Uterus (tissue), 4 donors: ENCODE measurements around the gene SLC66A2. TPM values are rescaled to one million over a fixed set of nuclear protein-coding genes. Genes with fewer than 3 reads are reported as not detected.

ENCODE experiments used
- DNase-seq, 2 donors: peaks; one replicate each; pipeline ENCODE4 v3.0.0-alpha.2; 2019 to 2020
- H3K27ac ChIP-seq, 2 donors: fragments of 200-600 bp; sonication (generic); 1 replicate in 1 of 2; 2 replicates in 1 of 2; pipeline ENCODE4 v1.5.1; 2016 to 2018
- H3K27me3 ChIP-seq, 2 donors: fragments of 200-600 bp; sonication (generic); one replicate each; pipeline ENCODE4 v1.5.1; 2018 to 2019; ENCODE audit warnings: control low read depth in 1 of 2
- H3K36me3 ChIP-seq, 2 donors: fragments of 200-600 bp; sonication (generic); one replicate each; pipeline ENCODE4 v1.5.1; 2019; ENCODE audit warnings: control low read depth in 1 of 2
- H3K4me1 ChIP-seq, 2 donors: fragments of 200-600 bp; sonication (generic); one replicate each; pipeline ENCODE4 v1.5.1; 2018 to 2019; ENCODE audit warnings: control low read depth in 1 of 2
- H3K4me3 ChIP-seq, 2 donors: fragments of 200-600 bp; sonication (generic); 1 replicate in 1 of 2; 2 replicates in 1 of 2; pipeline ENCODE4 v1.5.1; 2018 to 2019; ENCODE audit warnings: mild to moderate bottlenecking in 1 of 2
- H3K9me3 ChIP-seq, 2 donors: fragments of 200-600 bp; sonication (generic); one replicate each; pipeline ENCODE4 v1.5.1; 2019; ENCODE audit warnings: control low read depth in 1 of 2
- POLR2A ChIP-seq, 2 donors: fragments of 450-650 bp; IDR thresholded peaks; one replicate each; pipeline ENCODE4 v1.6.1; 2016; ENCODE audit warnings: antibody characterized with exemption in 2 of 2, mild to moderate bottlenecking in 1 of 2, moderate library complexity in 1 of 2
- intact Hi-C: fragments of 100-400 bp; cut with DNase I; formaldehyde crosslinking; loops from one replicate; pipeline ENCODE4 v1.15.1; 2023; ENCODE audit warnings: low total_unique reads
- total RNA-seq, 4 donors: library from RNA; depleted of rRNA in 3 of 4; stranded (reverse); fragments of >200 nt in 3 of 4; gene quantifications; one replicate each; pipeline versions ENCODE4 v1.1.0 to v1.2.4, GENCODE V29; 2014 to 2023
- TF ChIP-seq, protein P1 (sequence below), 4 experiments: fragments of 200-600 bp in 2 of 4; fragments of 450-650 bp in 2 of 4; sonication (generic) in 2 of 4; IDR thresholded peaks; one replicate each; pipeline ENCODE4 v1.5.1; 2016 to 2019; ENCODE audit warnings: antibody characterized with exemption in 4 of 4, mild to moderate bottlenecking in 2 of 4, moderate library complexity in 1 of 4
- donor health status: DM: yes; HTN: yes; CAD: no.

Gene SLC66A2
- total RNA-seq, 4 donors from 2014 or later, result 20.3 to 42.5 (median 32.5) TPM

GRCh38 chr18:79964330-79965118 is 13.1 kb upstream of the SLC66A2 start, which contains the start of gene HSBP1L1:
Gene HSBP1L1 (plus strand): TSS chr18:79964643. CDS start chr18:79964736, 93 bp downstream.
- peak in 1 of 2 donors; percentile 63 for DNase-seq
- peak within 1 kb of the TSS; percentile 70 to 84 for H3K27ac ChIP-seq
- no peaks in the 10 kb centered on the region for H3K9me3 ChIP-seq
- no peaks in the 10 kb centered on the region for H3K36me3 ChIP-seq
- peak within 1 kb of the TSS; percentile 49 to 67 for H3K4me3 ChIP-seq
- peaks cover 0 to 3% of the 10 kb centered on the region in 2 donors for H3K27me3 ChIP-seq
- intact Hi-C loops, result no loop called here
- TF ChIP-seq, protein P1, sequence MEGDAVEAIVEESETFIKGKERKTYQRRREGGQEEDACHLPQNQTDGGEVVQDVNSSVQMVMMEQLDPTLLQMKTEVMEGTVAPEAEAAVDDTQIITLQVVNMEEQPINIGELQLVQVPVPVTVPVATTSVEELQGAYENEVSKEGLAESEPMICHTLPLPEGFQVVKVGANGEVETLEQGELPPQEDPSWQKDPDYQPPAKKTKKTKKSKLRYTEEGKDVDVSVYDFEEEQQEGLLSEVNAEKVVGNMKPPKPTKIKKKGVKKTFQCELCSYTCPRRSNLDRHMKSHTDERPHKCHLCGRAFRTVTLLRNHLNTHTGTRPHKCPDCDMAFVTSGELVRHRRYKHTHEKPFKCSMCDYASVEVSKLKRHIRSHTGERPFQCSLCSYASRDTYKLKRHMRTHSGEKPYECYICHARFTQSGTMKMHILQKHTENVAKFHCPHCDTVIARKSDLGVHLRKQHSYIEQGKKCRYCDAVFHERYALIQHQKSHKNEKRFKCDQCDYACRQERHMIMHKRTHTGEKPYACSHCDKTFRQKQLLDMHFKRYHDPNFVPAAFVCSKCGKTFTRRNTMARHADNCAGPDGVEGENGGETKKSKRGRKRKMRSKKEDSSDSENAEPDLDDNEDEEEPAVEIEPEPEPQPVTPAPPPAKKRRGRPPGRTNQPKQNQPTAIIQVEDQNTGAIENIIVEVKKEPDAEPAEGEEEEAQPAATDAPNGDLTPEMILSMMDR (IDR thresholded peaks at IDR 0.05), result peak in 3 of 4 experiments; percentile 38 to 62 (median 49)
- peak in 1 of 2 donors; percentile 27 for TF ChIP-seq POLR2A (IDR thresholded peaks at IDR 0.05)
- peaks cover 0 to 3% of the 10 kb centered on the region in 2 donors for H3K4me1 ChIP-seq

GRCh38 chr18:79963658-79964329 is 12.3 kb upstream of the SLC66A2 start:
- no peaks in the 10 kb centered on the region for H3K9me3 ChIP-seq
- peaks cover 0 to 3% of the 10 kb centered on the region in 2 donors for H3K27me3 ChIP-seq
- H3K27ac ChIP-seq, result peak overlapping the region in 1 of 2 donors; percentile 84
- intact Hi-C loops, result no loop called here
- TF ChIP-seq, protein P1 (IDR thresholded peaks at IDR 0.05), result no peak
- no peak for TF ChIP-seq POLR2A (IDR thresholded peaks at IDR 0.05)
- DNase-seq, result no peak
- H3K36me3 ChIP-seq, result no peaks in the 10 kb centered on the region
- peak overlapping the region; percentile 49 to 67 for H3K4me3 ChIP-seq
- H3K4me1 ChIP-seq, result peaks cover 0 to 3% of the 10 kb centered on the region in 2 donors

DNA sequence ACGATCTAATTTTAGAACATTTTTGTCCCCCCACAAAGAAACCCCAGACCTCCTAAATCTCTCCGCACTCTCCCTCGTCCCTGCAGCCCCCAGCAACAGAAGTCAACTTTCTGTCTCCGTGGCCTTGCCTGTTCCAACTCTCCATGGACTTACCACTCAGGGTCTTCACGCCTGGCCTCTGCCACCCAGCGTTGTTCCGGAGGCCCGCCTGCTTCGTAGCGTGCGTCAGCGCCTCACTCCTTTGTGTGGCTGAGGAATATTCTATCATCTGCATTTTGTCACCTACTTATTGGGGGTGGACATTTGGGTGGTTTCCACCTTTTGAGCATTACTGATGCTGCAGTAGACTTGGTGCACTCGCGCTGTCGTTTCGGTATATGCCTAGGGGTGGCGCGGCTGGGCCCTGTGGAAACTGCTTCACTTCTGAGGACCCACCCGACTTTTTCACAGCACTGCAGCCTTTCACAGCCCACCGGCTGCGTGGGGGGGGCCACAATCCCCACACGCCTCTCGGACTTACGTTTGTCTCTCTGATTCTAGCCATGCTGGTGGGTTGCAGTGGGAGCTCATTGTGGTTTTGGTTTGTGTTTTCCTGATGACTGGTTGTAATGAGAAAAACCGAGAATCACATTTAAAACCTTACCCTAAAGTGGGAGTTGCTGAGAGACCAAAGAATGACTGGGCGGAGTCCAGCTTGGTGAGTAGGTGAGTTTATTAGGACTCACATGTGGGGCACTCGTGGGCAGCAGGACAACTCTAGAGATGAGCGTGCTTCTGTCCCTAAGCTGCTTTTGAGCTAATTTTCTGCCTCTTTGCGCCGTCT is 11.6 kb upstream of the SLC66A2 start:
- Histone ChIP-seq H3K36me3 (no peaks in the 10 kb centered on the region), H3K27me3 (peaks cover 0 to 3% of the 10 kb centered on the region in 2 donors), H3K4me3 (no peak overlapping the region), H3K27ac (no peak overlapping the region), H3K9me3 (no peaks in the 10 kb centered on the region), H3K4me1 (peaks cover 0 to 3% of the 10 kb centered on the region in 2 donors)
- TF ChIP-seq, protein P1 (IDR thresholded peaks at IDR 0.05), result no peak
- no peak for TF ChIP-seq POLR2A (IDR thresholded peaks at IDR 0.05)
- intact Hi-C loops, result no loop called here
- DNase-seq, result no peak

DNA sequence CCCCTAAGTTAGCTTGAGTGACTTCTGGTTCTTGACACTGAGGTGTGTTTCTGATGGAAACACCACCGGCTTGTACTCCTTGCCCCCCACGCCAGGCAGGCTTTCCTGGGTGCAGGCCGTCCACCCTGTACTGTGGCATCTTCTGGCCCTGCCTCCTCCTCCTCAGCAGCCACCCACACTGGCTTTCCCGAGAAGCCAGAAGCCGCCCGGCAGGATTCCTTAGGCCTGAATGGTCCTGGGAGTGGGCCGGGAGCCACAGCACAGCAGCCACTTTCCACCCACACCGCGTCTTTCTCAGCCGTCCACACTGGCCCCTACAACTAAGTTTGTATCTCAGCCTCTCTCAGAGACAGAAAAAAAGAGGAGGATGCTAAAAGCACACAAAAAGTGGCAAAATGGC is 10.9 kb upstream of the SLC66A2 start:
- no peak for DNase-seq
- intact Hi-C loops, result no loop called here
- no peak overlapping the region for H3K4me3 ChIP-seq
- no peak overlapping the region for H3K27ac ChIP-seq
- TF ChIP-seq, protein P1 (IDR thresholded peaks at IDR 0.05), result no peak
- no peak for TF ChIP-seq POLR2A (IDR thresholded peaks at IDR 0.05)
- no peaks in the 10 kb centered on the region for H3K9me3 ChIP-seq
- peaks cover 0 to 3% of the 10 kb centered on the region in 2 donors for H3K27me3 ChIP-seq
- H3K4me1 ChIP-seq, result peaks cover 0 to 3% of the 10 kb centered on the region in 2 donors
- H3K36me3 ChIP-seq, result no peaks in the 10 kb centered on the region
